ENCODE measurements around the gene C7orf57. TPM values are rescaled to one million over a fixed set of nuclear protein-coding genes. Genes with fewer than 3 reads are reported as not detected.

C7orf57 gene
- total RNA-seq, 3 donors from 2014 or later (not counting 1 experiment from before 2014, with no cell fraction given) = 0.85 TPM; not detected in 2

DNA sequence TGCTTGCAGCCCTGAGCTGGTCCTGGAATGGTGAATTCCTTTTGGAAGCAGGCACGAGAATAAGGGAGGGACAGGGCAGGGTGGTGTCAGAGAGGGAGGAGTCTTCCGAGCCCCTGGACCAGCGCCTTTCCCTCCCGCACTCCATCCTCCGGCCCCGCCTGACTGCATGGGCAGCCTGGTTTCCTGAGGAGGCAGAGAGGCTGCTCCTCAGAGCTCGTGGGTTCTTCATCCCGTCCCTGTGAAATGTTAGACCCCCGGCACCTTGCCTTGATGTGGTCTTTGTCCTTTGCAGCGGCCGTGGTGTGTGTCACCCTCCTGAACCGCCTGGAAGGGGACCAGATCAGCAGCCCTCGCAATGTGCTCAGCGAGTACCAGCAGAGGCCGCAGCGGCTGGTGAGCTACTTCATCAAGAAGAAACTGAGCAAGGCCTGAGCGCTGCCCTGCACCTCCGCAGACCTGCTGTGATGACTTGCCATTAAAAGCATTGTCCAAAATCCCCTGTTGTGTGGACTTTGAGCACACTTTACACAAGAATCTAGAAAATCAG lies 72.7 kb downstream of the C7orf57 start:
- TF ChIP-seq, protein P1, sequence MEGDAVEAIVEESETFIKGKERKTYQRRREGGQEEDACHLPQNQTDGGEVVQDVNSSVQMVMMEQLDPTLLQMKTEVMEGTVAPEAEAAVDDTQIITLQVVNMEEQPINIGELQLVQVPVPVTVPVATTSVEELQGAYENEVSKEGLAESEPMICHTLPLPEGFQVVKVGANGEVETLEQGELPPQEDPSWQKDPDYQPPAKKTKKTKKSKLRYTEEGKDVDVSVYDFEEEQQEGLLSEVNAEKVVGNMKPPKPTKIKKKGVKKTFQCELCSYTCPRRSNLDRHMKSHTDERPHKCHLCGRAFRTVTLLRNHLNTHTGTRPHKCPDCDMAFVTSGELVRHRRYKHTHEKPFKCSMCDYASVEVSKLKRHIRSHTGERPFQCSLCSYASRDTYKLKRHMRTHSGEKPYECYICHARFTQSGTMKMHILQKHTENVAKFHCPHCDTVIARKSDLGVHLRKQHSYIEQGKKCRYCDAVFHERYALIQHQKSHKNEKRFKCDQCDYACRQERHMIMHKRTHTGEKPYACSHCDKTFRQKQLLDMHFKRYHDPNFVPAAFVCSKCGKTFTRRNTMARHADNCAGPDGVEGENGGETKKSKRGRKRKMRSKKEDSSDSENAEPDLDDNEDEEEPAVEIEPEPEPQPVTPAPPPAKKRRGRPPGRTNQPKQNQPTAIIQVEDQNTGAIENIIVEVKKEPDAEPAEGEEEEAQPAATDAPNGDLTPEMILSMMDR (IDR thresholded peaks at IDR 0.05) = no peak
- peaks cover 20 to 36% of the 10 kb centered on the region in 2 donors for H3K4me1 Mint-ChIP-seq
- peak overlapping the region; percentile 35 to 57 for H3K27ac Mint-ChIP-seq
- H3K27me3 Mint-ChIP-seq (ENCODE audit: low read depth in 2 of 2) = no peaks in the 10 kb centered on the region
- Histone ChIP-seq H3K4me3 (ENCODE audit: low read length) (no peak overlapping the region), H3K27ac (ENCODE audit: low read length) (no peak overlapping the region), H3K36me3 (ENCODE audit: control insufficient read depth, insufficient read depth, low read length) (peaks cover 54% of the 10 kb centered on the region), H3K27me3 (ENCODE audit: control insufficient read depth, insufficient read depth, low read length) (no peaks in the 10 kb centered on the region), H3K4me1 (ENCODE audit: control insufficient read depth, insufficient read depth, low read length) (peaks cover 15% of the 10 kb centered on the region), H3K9me3 (ENCODE audit: control insufficient read depth, insufficient read depth, low read length) (no peaks in the 10 kb centered on the region)
- intact Hi-C loops (cut with micrococcal nuclease) = no loop called here
- no peak overlapping the region for H3K4me3 Mint-ChIP-seq
- peaks cover 10% of the 10 kb centered on the region for H3K36me3 Mint-ChIP-seq
- DNase-seq = peak in 1 of 2 donors; percentile 1
- ATAC-seq = no peak
- 86% methylated on average over 18 of the region's 18 CpGs for WGBS (ENCODE audit: insufficient coverage)
- H3K9me3 Mint-ChIP-seq = no peaks in the 10 kb centered on the region

DNA sequence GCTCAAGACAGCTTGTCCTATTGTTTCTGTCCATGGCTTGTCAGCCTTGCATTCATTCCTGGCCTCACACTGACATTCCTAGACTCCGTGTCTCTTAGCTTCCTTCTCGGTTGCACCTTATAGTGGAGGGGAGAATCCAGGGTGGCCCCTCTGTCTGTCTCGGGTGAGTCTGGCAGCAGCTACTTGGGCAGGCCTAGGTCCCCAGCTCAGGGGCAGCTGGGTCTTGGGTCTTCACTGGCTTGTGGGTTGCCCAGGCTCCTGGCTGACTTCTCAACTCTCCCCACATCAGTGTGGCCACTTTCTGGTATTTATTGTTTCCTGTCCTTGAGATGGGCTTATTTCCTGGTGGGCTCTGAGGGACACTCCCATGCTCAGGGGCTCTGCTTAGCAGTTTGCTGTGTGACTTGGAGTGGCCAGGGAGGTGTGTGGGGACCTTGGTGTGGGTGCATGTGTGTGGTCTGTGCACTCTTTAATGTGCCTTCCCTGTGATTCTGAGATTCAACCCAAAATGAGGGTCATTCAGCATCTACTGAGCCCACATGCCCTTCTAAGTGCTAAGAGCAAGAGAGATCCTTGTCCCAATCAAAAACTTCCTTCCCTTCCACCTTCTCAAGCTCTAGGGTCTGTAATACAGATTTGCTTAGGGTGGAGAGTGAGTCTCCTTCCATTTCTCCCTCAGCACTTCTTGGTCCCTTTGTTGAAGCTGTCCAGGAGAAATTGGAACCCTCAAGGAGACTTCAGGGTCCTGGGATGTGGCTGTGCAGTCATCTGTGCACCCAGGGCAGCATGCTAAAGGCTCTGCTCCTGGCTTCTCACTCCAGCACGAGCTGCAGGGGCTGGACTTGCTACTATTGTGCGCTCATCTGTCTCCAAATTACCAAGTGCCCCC lies 73.9 kb downstream of the C7orf57 start:
- DNase-seq (peak in 1 of 2 donors; percentile 4), ATAC-seq (no peak)
- Mint-ChIP-seq H3K27me3 (ENCODE audit: low read depth in 2 of 2) (no peaks in the 10 kb centered on the region), H3K4me1 (peaks cover 20 to 29% of the 10 kb centered on the region in 2 donors), H3K9me3 (no peaks in the 10 kb centered on the region), H3K36me3 (peaks cover 10% of the 10 kb centered on the region), H3K4me3 (no peak overlapping the region), H3K27ac (peak overlapping the region; percentile 64 to 85)
- WGBS (ENCODE audit: insufficient coverage) = 89% methylated on average over 5 of the region's 5 CpGs
- Histone ChIP-seq H3K9me3 (ENCODE audit: control insufficient read depth, insufficient read depth, low read length) (no peaks in the 10 kb centered on the region), H3K36me3 (ENCODE audit: control insufficient read depth, insufficient read depth, low read length) (peaks cover 43% of the 10 kb centered on the region), H3K27ac (ENCODE audit: low read length) (no peak overlapping the region), H3K4me3 (ENCODE audit: low read length) (no peak overlapping the region), H3K4me1 (ENCODE audit: control insufficient read depth, insufficient read depth, low read length) (peaks cover 15% of the 10 kb centered on the region), H3K27me3 (ENCODE audit: control insufficient read depth, insufficient read depth, low read length) (no peaks in the 10 kb centered on the region)
- intact Hi-C loops (cut with micrococcal nuclease) = no loop called here
- TF ChIP-seq, protein P1 (IDR thresholded peaks at IDR 0.05) = no peak

DNA sequence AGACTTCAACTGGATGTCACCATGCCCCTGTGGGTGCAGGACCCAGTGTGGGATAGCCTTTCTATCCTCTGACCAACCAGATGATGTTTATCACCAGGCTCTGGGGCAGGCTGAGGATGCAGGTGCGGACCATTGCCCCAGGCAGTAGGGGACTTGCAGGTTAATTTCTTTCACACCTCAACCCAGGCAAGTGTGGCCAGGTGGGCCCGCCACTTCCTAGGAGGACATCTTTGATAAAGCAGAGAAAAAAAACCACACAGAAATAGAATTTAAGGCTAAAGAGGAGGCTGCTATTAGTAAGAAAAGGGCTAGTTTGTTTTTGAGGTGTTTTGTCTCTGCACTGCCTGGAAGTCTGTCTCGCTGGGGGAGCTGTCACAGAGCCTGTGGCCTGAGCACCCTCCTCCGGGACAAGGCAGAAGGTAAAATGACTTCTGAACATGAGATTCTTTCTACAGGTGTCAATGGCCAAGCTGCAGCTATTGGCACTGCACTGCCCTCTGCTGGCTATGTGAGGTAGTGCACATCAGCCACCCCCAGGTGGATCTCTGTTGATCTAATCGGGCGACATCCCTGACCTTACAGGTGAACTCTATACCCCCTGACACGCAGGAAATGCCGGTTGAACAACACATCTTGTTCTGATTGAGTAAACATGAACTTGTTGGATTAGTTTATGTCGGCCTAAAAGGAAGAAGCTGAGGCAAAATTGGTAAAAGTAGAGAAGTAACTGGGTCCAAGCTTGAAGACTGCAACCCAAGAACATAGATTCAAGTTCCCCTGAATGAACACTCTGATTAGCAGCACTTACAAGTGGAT lies 74.7 kb downstream of the C7orf57 start:
- peaks cover 15% of the 10 kb centered on the region for H3K4me1 ChIP-seq (ENCODE audit: control insufficient read depth, insufficient read depth, low read length)
- no peaks in the 10 kb centered on the region for H3K27me3 ChIP-seq (ENCODE audit: control insufficient read depth, insufficient read depth, low read length)
- Mint-ChIP-seq H3K9me3 (no peaks in the 10 kb centered on the region), H3K4me3 (no peak overlapping the region), H3K4me1 (peaks cover 14 to 22% of the 10 kb centered on the region in 2 donors), H3K27ac (peak overlapping the region; percentile 64 to 85), H3K27me3 (ENCODE audit: low read depth in 2 of 2) (no peaks in the 10 kb centered on the region), H3K36me3 (peaks cover 2% of the 10 kb centered on the region)
- ATAC-seq (peak; percentile 92 to 96 (median 92)), DNase-seq (peak; percentile 82 to 93)
- H3K9me3 ChIP-seq (ENCODE audit: control insufficient read depth, insufficient read depth, low read length) = no peaks in the 10 kb centered on the region
- WGBS (ENCODE audit: insufficient coverage) = 13% methylated on average over 8 of the region's 9 CpGs
- intact Hi-C loops (cut with micrococcal nuclease) = loop anchor here (1.0 to 2.0 kb wide), 3 partner anchors 45 to 165 kb away; no protein-coding TSS in a partner anchor
- no peak overlapping the region for H3K4me3 ChIP-seq (ENCODE audit: low read length)
- H3K36me3 ChIP-seq (ENCODE audit: control insufficient read depth, insufficient read depth, low read length) = peaks cover 35% of the 10 kb centered on the region
- peak overlapping the region; percentile 24 for H3K27ac ChIP-seq (ENCODE audit: low read length)
- TF ChIP-seq, protein P1 (IDR thresholded peaks at IDR 0.05) = peak; percentile 99
